HPDE6-E6E7 (cell line): Measurements from ENCODE around the gene HBS1L.
"Not testable (repeated sequence)": the region's sequence is repeated elsewhere in the genome, so short reads cannot be mapped to it uniquely, and the experiment has no call there.

Experiments
- DNase-seq: peaks from one replicate; pipeline ENCODE4 v3.0.0; 2011; ENCODE audit warnings: missing footprints; ENCODE audit errors: extremely low spot score

HBS1L gene

GRCh38 chr6:135075018-135075417 lies 20.4 kb upstream of the HBS1L start:
- DNase-seq: no peak

GRCh38 chr6:135073756-135074393 lies 19.3 kb upstream of the HBS1L start:
- no peak for DNase-seq

- no peak for DNase-seq
Measured at GRCh38 chr6:135073217-135073616, 18.6 kb upstream of the HBS1L start.

- no peak for DNase-seq
Measured at GRCh38 chr6:135072753-135073152, 18.1 kb upstream of the HBS1L start.

GRCh38 chr6:135071541-135071940 lies 16.9 kb upstream of the HBS1L start:
- DNase-seq: no peak

GRCh38 chr6:135067911-135068310 lies 13.3 kb upstream of the HBS1L start:
- no peak for DNase-seq

GRCh38 chr6:135066806-135067205 lies 12.2 kb upstream of the HBS1L start:
- no peak for DNase-seq

GRCh38 chr6:135066397-135066796 lies 11.8 kb upstream of the HBS1L start:
- no peak for DNase-seq

GRCh38 chr6:135064586-135064985 lies 10.0 kb upstream of the HBS1L start:
- DNase-seq: no peak

- DNase-seq: no peak
Measured at GRCh38 chr6:135063926-135064325, 9.3 kb upstream of the HBS1L start.

GRCh38 chr6:135062735-135063134 lies 8.1 kb upstream of the HBS1L start:
- no peak for DNase-seq

GRCh38 chr6:135060076-135060475 lies 5.5 kb upstream of the HBS1L start:
- no peak for DNase-seq

GRCh38 chr6:135058299-135058698 lies 3.7 kb upstream of the HBS1L start:
- DNase-seq: not testable (repeated sequence)

GRCh38 chr6:135056632-135057031 lies 2.0 kb upstream of the HBS1L start:
- DNase-seq: no peak

GRCh38 chr6:135054226-135054568 lies 425 bp downstream of the HBS1L start:
- no peak for DNase-seq

- no peak for DNase-seq
Measured at GRCh38 chr6:135053406-135053805, 1.2 kb downstream of the HBS1L start.

GRCh38 chr6:135052939-135053338 lies 1.7 kb downstream of the HBS1L start:
- no peak for DNase-seq

GRCh38 chr6:135048915-135049314 lies 5.7 kb downstream of the HBS1L start:
- DNase-seq: no peak

GRCh38 chr6:135047336-135047735 lies 7.3 kb downstream of the HBS1L start:
- no peak for DNase-seq

GRCh38 chr6:135046912-135047311 lies 7.7 kb downstream of the HBS1L start:
- DNase-seq: no peak

GRCh38 chr6:135044639-135045038 lies 10.0 kb downstream of the HBS1L start:
- DNase-seq: no peak

GRCh38 chr6:135043846-135044245 lies 10.8 kb downstream of the HBS1L start:
- no peak for DNase-seq

- no peak for DNase-seq
Measured at GRCh38 chr6:135043364-135043763, 11.3 kb downstream of the HBS1L start.

- DNase-seq: no peak
Measured at GRCh38 chr6:135038335-135038734, 16.3 kb downstream of the HBS1L start.
